MM.1S (cell line): ENCODE data around the gene DCXR.

ENCODE experiments used
- CTCF ChIP-seq: fragments of 300-600 bp; sonication (generic); IDR thresholded peaks from 2 replicates; pipeline ENCODE4 v1.5.1; 2016; ENCODE audit warnings: antibody characterized with exemption, low read length, mixed read lengths
- EZH2 ChIP-seq: fragments of 300-600 bp; sonication (generic); optimal IDR thresholded peaks from 2 replicates; pipeline ENCODE3; 2017; ENCODE audit warnings: low read depth, mild to moderate bottlenecking, antibody characterized with exemption, low read length, mixed read lengths

- no peak for TF ChIP-seq CTCF
- no peak for TF ChIP-seq EZH2
Measured at GRCh38 chr17:82048571-82048971, 11.1 kb upstream of the DCXR start.
